ENCODE data around the gene WDR35.
"Not testable (repeated sequence)": the region's sequence is repeated elsewhere in the genome, so short reads cannot be mapped to it uniquely, and the experiment has no call there.

The WDR35 gene

GRCh38 chr2:19891971-19892370 lies 97.9 kb downstream of the WDR35 start:
- H2BK15ac ChIP-seq (ENCODE audit: low read depth, poor library complexity, severe bottlenecking); H3K9me3 ChIP-seq (ENCODE audit: control insufficient read depth, low read length); H3K36me3 ChIP-seq (ENCODE audit: control insufficient read depth in 1 of 2, insufficient read depth in 2 of 2, low read depth in 1 of 2, low read length in 2 of 2); H3K14ac ChIP-seq (ENCODE audit: low read length in 2 of 2); H2BK12ac ChIP-seq (ENCODE audit: low read length in 2 of 2); H3K4ac ChIP-seq (ENCODE audit: low read depth in 1 of 2, low read length in 2 of 2); H2BK120ac ChIP-seq (ENCODE audit: low read depth, low read length); H3K18ac ChIP-seq (ENCODE audit: low read depth in 1 of 2, low read length in 2 of 2); H3K4me3 ChIP-seq (ENCODE audit: insufficient read depth in 1 of 2, low read depth in 1 of 2, low read length in 2 of 2); H3K4me1 ChIP-seq (ENCODE audit: control insufficient read depth, insufficient read depth, low read depth, low read length); H3K9ac ChIP-seq (ENCODE audit: low read length); H3K4me2 ChIP-seq (ENCODE audit: low read length, poor library complexity, severe bottlenecking); H2AFZ ChIP-seq (ENCODE audit: low read depth, low read length); H3K27ac ChIP-seq (ENCODE audit: low read length, poor library complexity, severe bottlenecking); H3K27me3 ChIP-seq (ENCODE audit: control insufficient read depth in 1 of 2, insufficient read depth in 1 of 2, low read length in 2 of 2); H2AK5ac ChIP-seq (ENCODE audit: low read length, severe bottlenecking); H4K91ac ChIP-seq (ENCODE audit: low read length); H4K8ac ChIP-seq (ENCODE audit: low read length); H3K23ac ChIP-seq (ENCODE audit: low read length in 2 of 2); H2BK5ac ChIP-seq (ENCODE audit: low read depth, low read length, poor library complexity, severe bottlenecking); DNase-seq: not testable (repeated sequence)
- 100% methylated on average over 1 of the region's 4 CpGs for WGBS
- peaks cover 11% of the 10 kb centered on the region for H3K79me1 ChIP-seq (replicated peaks; ENCODE audit: low read length, poor library complexity, severe bottlenecking)

DNA sequence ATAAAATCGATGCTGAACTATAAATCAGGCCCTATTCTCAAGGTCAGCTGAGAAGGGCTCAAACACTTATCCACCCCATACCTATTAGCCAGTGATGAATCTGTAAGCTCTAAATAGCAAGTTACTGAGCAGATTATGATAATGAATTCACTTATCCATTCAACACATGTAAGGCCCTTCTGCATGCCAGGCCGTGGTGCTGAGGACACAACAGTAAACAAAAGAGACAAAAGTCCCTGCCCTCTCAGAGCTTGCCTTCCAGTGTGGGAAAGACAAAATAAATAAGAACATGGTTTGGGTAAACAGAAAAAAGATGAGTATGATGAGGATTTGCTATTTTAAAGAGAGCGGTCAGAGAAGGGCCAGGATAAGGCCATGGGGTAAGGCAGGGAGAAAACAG lies 99.8 kb downstream of the WDR35 start:
- Histone ChIP-seq H3K36me3 (ENCODE audit: control insufficient read depth in 1 of 2, insufficient read depth in 2 of 2, low read depth in 1 of 2, low read length in 2 of 2) (no peaks in the 10 kb centered on the region), H3K9ac (ENCODE audit: low read length) (no peak overlapping the region), H3K27me3 (ENCODE audit: control insufficient read depth in 1 of 2, insufficient read depth in 1 of 2, low read length in 2 of 2) (no peaks in the 10 kb centered on the region), H3K23ac (ENCODE audit: low read length in 2 of 2) (no peak overlapping the region), H2BK120ac (ENCODE audit: low read depth, low read length) (no peak overlapping the region), H3K27ac (ENCODE audit: low read length, poor library complexity, severe bottlenecking) (no peak overlapping the region), H2AK5ac (ENCODE audit: low read length, severe bottlenecking) (no peak overlapping the region), H3K4me3 (ENCODE audit: insufficient read depth in 1 of 2, low read depth in 1 of 2, low read length in 2 of 2) (no peak overlapping the region), H2BK5ac (ENCODE audit: low read depth, low read length, poor library complexity, severe bottlenecking) (no peak overlapping the region), H2BK12ac (ENCODE audit: low read length in 2 of 2) (no peak overlapping the region), H3K4me1 (ENCODE audit: control insufficient read depth, insufficient read depth, low read depth, low read length) (peaks cover 2% of the 10 kb centered on the region), H3K79me1 (replicated peaks; ENCODE audit: low read length, poor library complexity, severe bottlenecking) (peaks cover 8% of the 10 kb centered on the region), H3K9me3 (ENCODE audit: control insufficient read depth, low read length) (no peaks in the 10 kb centered on the region), H3K4me2 (ENCODE audit: low read length, poor library complexity, severe bottlenecking) (no peak overlapping the region), H3K14ac (ENCODE audit: low read length in 2 of 2) (no peak overlapping the region), H2BK15ac (ENCODE audit: low read depth, poor library complexity, severe bottlenecking) (no peak overlapping the region), H2AFZ (ENCODE audit: low read depth, low read length) (no peak overlapping the region), H3K18ac (ENCODE audit: low read depth in 1 of 2, low read length in 2 of 2) (no peak overlapping the region), H4K8ac (ENCODE audit: low read length) (no peak overlapping the region), H4K91ac (ENCODE audit: low read length) (no peak overlapping the region), H3K4ac (ENCODE audit: low read depth in 1 of 2, low read length in 2 of 2) (no peak overlapping the region)
- 82% methylated on average over 2 of the region's 3 CpGs for WGBS
- no peak for DNase-seq

DNA sequence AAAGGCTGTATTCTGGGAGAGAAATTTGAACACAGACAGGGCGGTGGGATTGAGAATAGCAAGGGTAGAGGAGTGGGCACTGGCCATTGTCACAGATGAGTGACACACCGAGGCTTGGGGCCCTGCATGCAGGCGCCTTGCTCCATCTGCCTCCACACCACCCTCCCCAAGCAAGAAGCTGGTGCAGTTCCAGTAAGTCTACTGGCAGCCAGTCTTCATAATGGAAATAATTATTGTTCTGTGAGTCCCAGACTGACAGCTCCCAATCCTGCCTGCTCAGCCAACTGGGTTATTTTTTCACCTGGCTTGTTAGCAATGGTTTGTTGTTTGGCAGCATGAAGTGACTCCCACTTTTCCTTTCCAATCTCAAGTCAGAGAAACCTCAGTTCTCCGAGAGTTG lies 101.1 kb downstream of the WDR35 start:
- 95% methylated on average over 4 of the region's 4 CpGs for WGBS

GRCh38 chr2:19887510-19887909 lies 102.4 kb downstream of the WDR35 start:
- Histone ChIP-seq H2BK5ac (ENCODE audit: low read depth, low read length, poor library complexity, severe bottlenecking) (no peak overlapping the region), H2BK15ac (ENCODE audit: low read depth, poor library complexity, severe bottlenecking) (no peak overlapping the region), H2BK120ac (ENCODE audit: low read depth, low read length) (no peak overlapping the region), H3K36me3 (ENCODE audit: control insufficient read depth in 1 of 2, insufficient read depth in 2 of 2, low read depth in 1 of 2, low read length in 2 of 2) (no peaks in the 10 kb centered on the region), H3K9ac (ENCODE audit: low read length) (no peak overlapping the region), H4K8ac (ENCODE audit: low read length) (no peak overlapping the region), H3K4me1 (ENCODE audit: control insufficient read depth, insufficient read depth, low read depth, low read length) (peaks cover 2% of the 10 kb centered on the region), H3K9me3 (ENCODE audit: control insufficient read depth, low read length) (no peaks in the 10 kb centered on the region), H3K4me2 (ENCODE audit: low read length, poor library complexity, severe bottlenecking) (no peak overlapping the region), H3K23ac (ENCODE audit: low read length in 2 of 2) (no peak overlapping the region), H3K14ac (ENCODE audit: low read length in 2 of 2) (no peak overlapping the region), H2BK12ac (ENCODE audit: low read length in 2 of 2) (no peak overlapping the region), H3K18ac (ENCODE audit: low read depth in 1 of 2, low read length in 2 of 2) (no peak overlapping the region), H3K27me3 (ENCODE audit: control insufficient read depth in 1 of 2, insufficient read depth in 1 of 2, low read length in 2 of 2) (no peaks in the 10 kb centered on the region), H4K91ac (ENCODE audit: low read length) (no peak overlapping the region), H3K4ac (ENCODE audit: low read depth in 1 of 2, low read length in 2 of 2) (no peak overlapping the region), H3K27ac (ENCODE audit: low read length, poor library complexity, severe bottlenecking) (no peak overlapping the region), H3K79me1 (replicated peaks; ENCODE audit: low read length, poor library complexity, severe bottlenecking) (peaks cover 6% of the 10 kb centered on the region), H3K4me3 (ENCODE audit: insufficient read depth in 1 of 2, low read depth in 1 of 2, low read length in 2 of 2) (no peak overlapping the region), H2AK5ac (ENCODE audit: low read length, severe bottlenecking) (no peak overlapping the region), H2AFZ (ENCODE audit: low read depth, low read length) (no peak overlapping the region)
- 97% methylated on average over 7 of the region's 7 CpGs for WGBS
- DNase-seq = no peak

More for the DNA sequence above, 101.1 kb downstream of the WDR35 start:
- Histone ChIP-seq H2BK5ac (ENCODE audit: low read depth, low read length, poor library complexity, severe bottlenecking) (no peak overlapping the region), H3K4me1 (ENCODE audit: control insufficient read depth, insufficient read depth, low read depth, low read length) (peaks cover 2% of the 10 kb centered on the region), H2AFZ (ENCODE audit: low read depth, low read length) (no peak overlapping the region), H3K23ac (ENCODE audit: low read length in 2 of 2) (no peak overlapping the region), H3K14ac (ENCODE audit: low read length in 2 of 2) (no peak overlapping the region), H2BK120ac (ENCODE audit: low read depth, low read length) (no peak overlapping the region), H2BK12ac (ENCODE audit: low read length in 2 of 2) (no peak overlapping the region), H3K18ac (ENCODE audit: low read depth in 1 of 2, low read length in 2 of 2) (no peak overlapping the region), H3K4ac (ENCODE audit: low read depth in 1 of 2, low read length in 2 of 2) (no peak overlapping the region), H3K4me2 (ENCODE audit: low read length, poor library complexity, severe bottlenecking) (no peak overlapping the region), H2BK15ac (ENCODE audit: low read depth, poor library complexity, severe bottlenecking) (no peak overlapping the region), H3K36me3 (ENCODE audit: control insufficient read depth in 1 of 2, insufficient read depth in 2 of 2, low read depth in 1 of 2, low read length in 2 of 2) (no peaks in the 10 kb centered on the region), H3K79me1 (replicated peaks; ENCODE audit: low read length, poor library complexity, severe bottlenecking) (peaks cover 7% of the 10 kb centered on the region), H3K27ac (ENCODE audit: low read length, poor library complexity, severe bottlenecking) (no peak overlapping the region), H4K8ac (ENCODE audit: low read length) (no peak overlapping the region), H3K9ac (ENCODE audit: low read length) (no peak overlapping the region), H2AK5ac (ENCODE audit: low read length, severe bottlenecking) (no peak overlapping the region), H4K91ac (ENCODE audit: low read length) (no peak overlapping the region), H3K4me3 (ENCODE audit: insufficient read depth in 1 of 2, low read depth in 1 of 2, low read length in 2 of 2) (no peak overlapping the region), H3K9me3 (ENCODE audit: control insufficient read depth, low read length) (no peaks in the 10 kb centered on the region), H3K27me3 (ENCODE audit: control insufficient read depth in 1 of 2, insufficient read depth in 1 of 2, low read length in 2 of 2) (no peaks in the 10 kb centered on the region)
- no peak for DNase-seq
